DMS153 (cell line): ENCODE results near the gene KREMEN2.

Experiments
- DNase-seq: peaks from one replicate; lab custom pipeline; 2025; lab: John Stamatoyannopoulos, UW

Gene KREMEN2

DNA sequence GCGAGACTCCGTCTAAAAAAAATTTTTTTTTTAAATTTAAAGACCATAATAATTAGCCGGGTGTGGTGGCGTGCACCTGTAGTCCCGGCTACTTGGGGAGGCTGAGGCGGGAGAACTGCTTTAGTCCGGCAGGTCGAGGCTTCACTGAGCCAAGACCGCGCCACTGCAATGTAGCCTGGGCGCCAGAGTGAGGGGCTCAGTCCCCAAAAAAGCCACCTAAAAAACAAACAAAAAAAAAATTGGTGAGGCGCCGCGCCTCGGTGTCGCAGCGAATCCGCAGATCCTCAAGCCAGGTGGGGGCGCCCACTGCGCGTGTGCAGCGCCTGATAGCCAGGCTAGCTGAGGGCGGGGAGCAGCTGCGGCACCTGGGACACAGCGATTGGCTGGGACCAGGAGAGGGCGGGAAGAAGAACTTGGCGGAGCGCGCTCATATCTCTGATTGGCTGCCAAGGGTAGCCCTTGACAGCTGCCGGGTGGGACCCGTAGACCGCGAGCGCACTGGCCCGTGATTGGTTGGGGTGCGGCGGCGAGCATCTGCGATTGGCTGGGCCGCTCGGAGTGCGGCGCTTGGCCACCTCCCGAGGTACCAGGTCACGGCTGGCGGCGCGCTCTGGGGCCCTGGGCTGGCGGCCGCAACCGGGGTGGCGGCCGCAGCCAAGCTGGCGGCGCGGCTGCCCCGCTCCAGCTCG, 39.7 kb downstream of the KREMEN2 start:
- DNase-seq = peak; percentile 99

DNA sequence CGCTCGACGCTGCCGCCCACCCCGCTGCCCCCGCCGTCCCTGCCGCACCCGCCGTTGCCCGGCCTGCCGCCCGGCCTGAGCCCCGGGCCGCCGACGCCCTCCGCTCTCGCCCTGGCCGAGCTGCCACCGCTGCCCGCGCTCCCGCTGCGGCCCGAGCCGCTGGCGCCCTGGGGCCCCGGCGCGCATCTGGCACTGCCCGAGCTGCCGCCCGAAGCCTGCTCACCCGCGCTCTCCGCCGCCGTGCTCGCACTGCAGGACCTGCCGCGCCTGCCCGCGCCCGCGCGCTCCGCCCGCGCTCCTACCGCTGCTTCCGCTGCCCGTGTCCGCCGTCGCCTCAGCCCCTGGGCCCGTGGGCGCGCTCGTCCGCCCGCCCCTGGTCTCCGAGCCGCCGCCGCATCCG, 40.2 kb downstream of the KREMEN2 start:
- DNase-seq = no peak

DNA sequence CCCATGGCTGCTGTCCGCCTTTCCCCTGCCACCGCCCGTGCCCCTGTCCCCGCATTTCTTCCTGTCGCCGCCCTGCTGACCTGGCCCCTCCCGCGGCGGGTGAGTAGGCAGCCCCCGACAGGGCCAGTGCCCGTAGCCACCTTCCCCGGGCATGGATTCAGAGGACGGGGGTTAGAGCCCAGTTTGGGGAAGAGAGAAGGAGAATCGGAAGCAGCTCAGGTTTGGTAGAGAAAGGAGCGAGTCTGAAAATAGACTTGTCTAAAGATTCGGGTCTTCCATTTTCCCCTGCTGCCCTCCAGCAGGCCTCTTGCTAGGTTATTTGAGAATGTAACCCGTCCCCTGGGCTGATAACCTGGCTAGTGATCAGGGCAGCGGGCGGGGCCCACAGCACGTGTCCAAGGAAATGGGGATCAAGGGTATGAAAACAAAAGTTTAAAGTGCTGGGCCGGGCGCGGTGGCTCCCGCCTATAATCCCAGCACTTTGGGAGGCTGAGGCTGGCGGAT, 40.8 kb downstream of the KREMEN2 start:
- no peak for DNase-seq

GRCh38 chr16:3007059-3007956, 43.2 kb downstream of the KREMEN2 start:
- DNase-seq = no peak

GRCh38 chr16:3007957-3008689, 44.0 kb downstream of the KREMEN2 start:
- DNase-seq = no peak

DNA sequence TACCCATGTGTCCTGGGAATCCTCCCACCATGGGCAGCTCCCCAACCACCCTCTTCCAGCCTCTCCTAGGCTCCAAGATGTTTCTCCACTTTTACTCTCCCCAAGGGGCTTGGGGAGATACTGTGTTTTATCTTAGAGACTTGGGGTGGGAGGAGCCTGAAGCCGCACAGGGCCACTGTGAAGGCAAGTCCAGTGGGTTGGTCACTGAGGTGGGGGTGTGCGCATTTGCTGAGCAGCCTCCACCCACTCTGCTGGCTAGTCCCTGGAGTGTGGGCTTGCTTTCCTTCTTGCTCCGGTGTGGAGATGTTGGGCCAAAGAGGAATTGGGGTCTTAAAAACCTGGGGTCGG, 44.6 kb downstream of the KREMEN2 start:
- DNase-seq = no peak

GRCh38 chr16:3009568-3010390, 45.7 kb downstream of the KREMEN2 start:
- no peak for DNase-seq

- DNase-seq = no peak
Observed at GRCh38 chr16:3010510-3010909, 46.4 kb downstream of the KREMEN2 start.

DNA sequence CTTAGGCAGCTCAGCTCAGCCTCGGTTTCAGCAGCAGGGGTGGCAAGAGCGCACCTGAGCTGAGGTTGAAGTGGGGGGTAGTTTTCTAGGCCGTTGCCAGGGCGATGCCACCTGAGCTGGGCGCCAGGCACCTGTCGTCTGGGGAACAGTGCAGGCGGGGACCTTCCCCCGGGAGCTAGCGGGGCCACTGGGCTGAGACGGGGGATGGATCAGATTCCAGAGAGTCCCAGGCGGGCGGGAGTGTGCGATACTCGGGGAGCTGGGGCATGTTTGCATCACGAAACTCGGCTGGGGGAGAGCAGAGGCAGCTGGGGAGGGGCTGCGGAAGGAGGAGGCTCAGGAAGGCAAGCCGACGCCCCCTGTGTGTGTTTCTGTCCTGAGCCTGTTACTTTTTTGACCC, 48.2 kb downstream of the KREMEN2 start:
- peak; percentile 51 for DNase-seq

DNA sequence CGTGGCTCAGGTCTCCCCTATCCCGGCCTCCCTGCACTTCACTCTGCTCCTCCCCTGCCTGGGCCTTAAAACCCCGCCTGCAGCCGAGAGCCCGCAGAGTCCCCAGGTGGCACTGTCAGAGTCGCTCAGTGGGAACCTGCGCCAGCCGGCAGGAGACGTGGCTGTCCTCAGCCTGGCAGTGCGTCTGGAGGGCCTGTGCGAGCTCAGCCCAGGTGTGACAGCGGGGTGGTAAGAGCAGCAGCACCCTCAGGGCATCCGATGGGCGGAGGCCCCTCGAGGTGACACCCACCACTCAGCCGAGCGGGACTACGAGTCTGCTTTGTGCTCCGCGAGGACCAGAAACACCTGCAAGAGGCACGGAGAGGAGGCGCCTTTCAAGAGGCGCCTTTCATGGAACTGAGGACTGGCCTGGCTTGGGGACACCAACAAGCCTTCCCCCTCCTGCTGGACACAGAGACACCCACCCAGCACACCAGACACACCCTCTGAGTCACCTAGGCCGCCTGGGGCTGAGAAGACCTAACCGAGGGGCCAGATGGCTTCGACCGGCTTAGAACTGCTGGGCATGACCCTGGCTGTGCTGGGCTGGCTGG, 48.8 kb downstream of the KREMEN2 start, which contains the start of gene CLDN9:
Gene CLDN9 (plus strand): TSS at position 96 of the 593 bp plus-strand sequence. CDS start 440 bp downstream, at position 536.
- peak; percentile 52 for DNase-seq

- DNase-seq = no peak
Observed at GRCh38 chr16:3013491-3013951, 49.4 kb downstream of the KREMEN2 start.

DNA sequence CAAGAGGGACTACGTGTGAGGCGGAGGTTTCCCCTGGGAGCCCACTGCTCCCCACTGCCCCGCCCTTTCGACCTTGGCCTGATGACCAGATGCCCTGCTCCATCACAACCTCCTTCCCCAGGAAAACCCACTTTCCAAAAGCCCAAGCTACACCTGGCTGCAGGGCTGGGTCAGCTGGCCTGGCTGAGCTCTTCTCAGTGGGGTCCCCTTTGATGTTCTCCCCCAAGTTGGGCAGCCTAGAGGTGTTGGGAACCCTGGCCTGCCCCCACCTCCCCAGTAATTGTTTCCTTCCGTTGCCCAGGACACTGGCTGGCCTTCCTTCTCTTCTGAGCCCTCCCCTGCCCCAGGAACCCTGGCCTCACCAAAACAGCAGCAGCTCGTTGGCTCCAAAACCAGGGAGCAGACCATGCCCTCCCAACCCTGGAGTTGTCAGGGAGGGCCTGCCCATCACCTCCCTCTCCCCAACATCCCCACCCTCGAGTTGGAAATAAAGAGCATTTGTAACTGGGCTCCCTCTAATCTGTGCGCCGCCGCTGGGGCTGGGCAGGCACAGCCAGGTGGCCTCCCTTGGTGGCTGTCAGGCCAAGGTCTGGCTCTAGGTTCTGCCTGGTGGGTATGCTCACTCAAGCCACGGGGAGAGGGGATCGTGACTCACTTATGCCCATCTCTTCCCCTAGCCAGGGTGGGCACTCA, 50.1 kb downstream of the KREMEN2 start:
- no peak for DNase-seq

- DNase-seq = no peak
Observed at GRCh38 chr16:3014971-3015370, 50.9 kb downstream of the KREMEN2 start.

DNA sequence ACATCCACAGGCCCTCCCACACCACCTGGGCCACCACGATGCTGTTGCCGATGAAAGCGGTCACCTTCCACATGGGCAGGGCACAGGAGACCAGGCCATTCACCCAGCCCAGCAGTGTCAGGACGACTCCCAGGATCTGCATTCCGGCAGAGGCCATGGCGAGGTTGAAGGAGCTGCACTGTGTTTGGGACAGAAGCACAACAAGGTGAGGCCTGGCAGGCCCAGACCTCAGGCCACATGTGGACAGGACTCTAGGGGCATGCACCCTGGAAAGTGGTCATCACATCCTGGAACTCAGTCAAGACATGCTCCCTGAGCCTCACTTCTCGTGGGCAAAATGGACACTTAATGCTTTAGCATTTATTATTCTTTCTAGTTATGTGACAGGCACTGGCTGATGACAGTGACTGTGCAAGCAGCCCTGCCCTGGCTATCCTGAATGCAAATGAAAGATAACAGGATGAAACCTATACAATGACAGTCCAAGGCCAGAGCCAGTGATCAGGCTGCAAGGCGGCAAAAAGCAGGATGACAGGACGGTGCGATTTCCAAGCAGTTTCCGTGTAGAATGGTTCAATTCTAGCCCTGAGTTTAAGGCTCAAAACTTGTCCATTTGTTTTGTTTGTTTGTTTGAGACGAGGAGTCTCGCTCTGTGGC, 51.9 kb downstream of the KREMEN2 start:
- no peak for DNase-seq

DNA sequence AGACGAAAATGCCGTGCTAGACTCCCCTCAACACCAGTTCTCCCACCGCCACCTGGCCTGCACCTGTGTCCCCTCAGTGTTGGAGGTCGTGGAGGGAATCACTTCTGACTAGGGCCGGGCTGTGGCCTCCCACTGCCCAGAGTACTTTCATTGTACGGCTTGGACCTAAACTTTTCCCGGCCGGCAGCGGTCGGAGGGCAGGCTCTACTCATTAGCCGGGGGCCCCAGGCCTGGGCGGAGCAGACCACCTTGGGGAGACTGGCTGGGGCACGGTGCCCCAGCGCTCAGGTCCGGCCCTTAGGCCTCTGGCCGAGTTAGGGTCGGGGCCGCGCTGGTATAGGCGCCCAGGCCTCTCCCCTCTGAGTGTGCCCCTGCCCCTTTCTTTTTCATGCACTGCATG, 53.3 kb downstream of the KREMEN2 start:
- DNase-seq = no peak
